ENCODE data around the gene STYX.

DNA sequence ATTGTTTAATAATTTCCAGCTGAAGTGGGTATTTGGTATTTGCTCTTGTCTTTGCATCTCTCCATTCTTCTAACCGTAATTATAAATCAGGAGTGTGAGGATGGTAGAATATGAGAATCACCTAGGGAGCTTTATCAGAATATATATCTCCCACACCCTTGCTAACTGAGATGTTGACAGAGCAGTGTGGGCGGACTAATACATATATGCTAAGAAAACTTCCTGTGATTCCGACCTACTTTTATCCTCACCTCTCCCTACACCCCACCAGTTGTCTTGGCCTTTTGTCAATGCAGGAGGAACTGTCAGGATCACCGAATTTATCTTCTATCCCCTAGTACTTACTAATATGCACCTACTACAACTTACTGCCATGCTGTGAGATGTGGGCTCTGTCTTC is 76.1 kb downstream of the STYX start:
- TF ChIP-seq POLR2A (IDR thresholded peaks at IDR 0.05; ENCODE audit: low read depth, low read length) (no peak), FOS (IDR thresholded peaks at IDR 0.05; ENCODE audit: low read depth, low read length) (no peak), MAZ (IDR thresholded peaks at IDR 0.05; ENCODE audit: borderline replicate concordance, low read depth, low read length) (no peak), RAD21 (IDR thresholded peaks at IDR 0.05; ENCODE audit: low read length) (no peak)
- TF ChIP-seq, protein P1, sequence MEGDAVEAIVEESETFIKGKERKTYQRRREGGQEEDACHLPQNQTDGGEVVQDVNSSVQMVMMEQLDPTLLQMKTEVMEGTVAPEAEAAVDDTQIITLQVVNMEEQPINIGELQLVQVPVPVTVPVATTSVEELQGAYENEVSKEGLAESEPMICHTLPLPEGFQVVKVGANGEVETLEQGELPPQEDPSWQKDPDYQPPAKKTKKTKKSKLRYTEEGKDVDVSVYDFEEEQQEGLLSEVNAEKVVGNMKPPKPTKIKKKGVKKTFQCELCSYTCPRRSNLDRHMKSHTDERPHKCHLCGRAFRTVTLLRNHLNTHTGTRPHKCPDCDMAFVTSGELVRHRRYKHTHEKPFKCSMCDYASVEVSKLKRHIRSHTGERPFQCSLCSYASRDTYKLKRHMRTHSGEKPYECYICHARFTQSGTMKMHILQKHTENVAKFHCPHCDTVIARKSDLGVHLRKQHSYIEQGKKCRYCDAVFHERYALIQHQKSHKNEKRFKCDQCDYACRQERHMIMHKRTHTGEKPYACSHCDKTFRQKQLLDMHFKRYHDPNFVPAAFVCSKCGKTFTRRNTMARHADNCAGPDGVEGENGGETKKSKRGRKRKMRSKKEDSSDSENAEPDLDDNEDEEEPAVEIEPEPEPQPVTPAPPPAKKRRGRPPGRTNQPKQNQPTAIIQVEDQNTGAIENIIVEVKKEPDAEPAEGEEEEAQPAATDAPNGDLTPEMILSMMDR (conservative IDR thresholded peaks at IDR 0.05; ENCODE audit: low read depth, low read length) = no peak
- TF ChIP-seq, protein P2, sequence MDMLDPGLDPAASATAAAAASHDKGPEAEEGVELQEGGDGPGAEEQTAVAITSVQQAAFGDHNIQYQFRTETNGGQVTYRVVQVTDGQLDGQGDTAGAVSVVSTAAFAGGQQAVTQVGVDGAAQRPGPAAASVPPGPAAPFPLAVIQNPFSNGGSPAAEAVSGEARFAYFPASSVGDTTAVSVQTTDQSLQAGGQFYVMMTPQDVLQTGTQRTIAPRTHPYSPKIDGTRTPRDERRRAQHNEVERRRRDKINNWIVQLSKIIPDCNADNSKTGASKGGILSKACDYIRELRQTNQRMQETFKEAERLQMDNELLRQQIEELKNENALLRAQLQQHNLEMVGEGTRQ (IDR thresholded peaks at IDR 0.05; ENCODE audit: low read depth, low read length) = no peak
